Stimulated activated CD8-positive, alpha-beta memory T cell treated with anti-CD3 and anti-CD28 coated beads, Interleukin-15, amount 100 ng/mL, for 48 hours (primary cell): ENCODE data around the gene GPD1L.

Source experiments
- DNase-seq, 2 donors: peaks; one replicate each; pipeline ENCODE4 v3.0.0-alpha.2; 2020; ENCODE audit warnings: low read depth in 2 of 2

Gene GPD1L

GRCh38 chr3:32137870-32138269, 31.4 kb downstream of the GPD1L start:
- DNase-seq: no peak

GRCh38 chr3:32138545-32139104, 32.2 kb downstream of the GPD1L start:
- no peak for DNase-seq

DNA sequence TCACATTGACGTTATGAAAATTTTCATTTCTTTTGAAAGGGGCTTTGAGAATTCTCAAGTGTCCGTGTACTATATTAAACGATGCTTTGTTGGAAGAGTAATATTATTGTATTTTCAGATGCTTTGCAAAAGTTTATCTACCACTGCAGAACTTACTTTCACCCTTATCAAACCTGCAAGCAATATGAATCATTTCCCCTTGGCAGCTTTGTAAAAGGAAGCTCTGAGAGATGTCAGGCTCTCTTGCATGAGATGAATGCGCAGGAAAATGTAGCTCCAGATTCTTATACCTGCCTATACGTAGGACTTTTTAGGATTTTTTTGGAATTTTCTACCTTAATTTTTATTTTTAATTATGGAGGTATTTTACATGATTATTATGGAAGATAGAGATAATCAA, 34.5 kb downstream of the GPD1L start:
- no peak for DNase-seq

DNA sequence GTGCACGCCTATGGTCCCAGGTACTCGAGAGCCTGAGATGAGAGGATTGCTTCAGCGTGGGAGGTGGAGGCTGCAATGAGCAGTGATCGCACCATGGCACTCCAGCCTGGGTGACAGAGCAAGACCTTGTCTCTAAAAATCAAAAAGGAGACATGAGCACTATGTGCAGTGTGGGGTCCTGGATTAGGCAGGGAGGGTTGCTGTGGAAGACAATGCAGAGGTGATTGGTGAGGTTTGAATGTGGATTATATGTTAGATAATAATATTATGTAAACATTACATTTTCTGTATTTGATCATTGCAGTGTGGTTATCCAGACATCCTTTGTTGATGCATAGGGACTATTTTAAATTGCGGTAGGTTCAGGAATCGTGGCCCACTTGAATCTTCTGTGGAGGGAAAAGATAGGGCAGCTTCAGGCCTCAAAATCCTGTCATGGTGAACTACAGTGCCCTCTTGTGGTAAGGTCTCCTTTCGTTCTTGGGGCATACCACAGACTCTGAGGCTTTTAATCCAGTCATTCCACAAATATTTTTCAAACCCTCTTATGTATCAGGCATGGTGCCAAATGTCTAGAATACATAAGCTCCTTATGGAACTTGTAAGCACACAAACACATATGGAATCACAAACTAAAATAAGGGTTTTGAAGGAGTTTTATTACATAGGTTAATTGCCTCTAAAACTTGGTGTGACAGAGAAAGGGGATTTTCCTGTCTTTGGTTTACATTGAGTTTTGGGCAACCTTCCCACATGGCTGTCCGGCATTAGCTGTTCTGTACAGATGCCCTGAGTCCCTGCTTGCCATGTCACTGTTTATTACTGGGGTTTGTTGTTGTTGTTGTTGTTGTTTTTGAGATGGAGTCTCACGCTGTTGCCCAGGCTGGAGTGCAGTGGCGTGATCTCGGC, 37.7 kb downstream of the GPD1L start:
- DNase-seq: no peak

DNA sequence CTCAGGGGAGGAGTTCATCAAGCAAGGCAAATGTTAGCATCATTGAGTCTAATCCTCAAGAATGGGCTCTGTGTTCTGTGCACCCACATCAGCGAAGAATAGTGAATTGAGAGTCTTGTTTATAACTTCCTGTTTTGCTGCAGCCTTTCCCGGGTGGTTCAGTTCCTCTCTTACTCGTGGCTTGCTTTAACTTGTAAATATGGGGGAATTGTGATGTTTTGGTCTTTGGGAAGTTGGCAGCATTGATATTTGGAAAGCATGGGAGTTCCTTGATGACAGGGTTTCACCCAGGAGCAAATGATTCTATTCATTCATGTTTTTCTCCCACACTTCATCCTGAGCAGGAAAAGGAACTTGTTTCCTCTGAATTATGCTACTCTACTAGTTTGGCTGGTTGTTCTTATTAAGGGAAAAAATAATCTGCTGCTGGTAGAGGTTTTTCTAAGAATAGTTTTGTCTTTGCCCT, 40.4 kb downstream of the GPD1L start:
- DNase-seq: no peak

- DNase-seq: no peak
Measured at GRCh38 chr3:32147509-32147908, 41.1 kb downstream of the GPD1L start.

GRCh38 chr3:32147933-32148332, 41.5 kb downstream of the GPD1L start:
- DNase-seq: no peak

- no peak for DNase-seq
Measured at GRCh38 chr3:32148351-32148750, 41.9 kb downstream of the GPD1L start.

DNA sequence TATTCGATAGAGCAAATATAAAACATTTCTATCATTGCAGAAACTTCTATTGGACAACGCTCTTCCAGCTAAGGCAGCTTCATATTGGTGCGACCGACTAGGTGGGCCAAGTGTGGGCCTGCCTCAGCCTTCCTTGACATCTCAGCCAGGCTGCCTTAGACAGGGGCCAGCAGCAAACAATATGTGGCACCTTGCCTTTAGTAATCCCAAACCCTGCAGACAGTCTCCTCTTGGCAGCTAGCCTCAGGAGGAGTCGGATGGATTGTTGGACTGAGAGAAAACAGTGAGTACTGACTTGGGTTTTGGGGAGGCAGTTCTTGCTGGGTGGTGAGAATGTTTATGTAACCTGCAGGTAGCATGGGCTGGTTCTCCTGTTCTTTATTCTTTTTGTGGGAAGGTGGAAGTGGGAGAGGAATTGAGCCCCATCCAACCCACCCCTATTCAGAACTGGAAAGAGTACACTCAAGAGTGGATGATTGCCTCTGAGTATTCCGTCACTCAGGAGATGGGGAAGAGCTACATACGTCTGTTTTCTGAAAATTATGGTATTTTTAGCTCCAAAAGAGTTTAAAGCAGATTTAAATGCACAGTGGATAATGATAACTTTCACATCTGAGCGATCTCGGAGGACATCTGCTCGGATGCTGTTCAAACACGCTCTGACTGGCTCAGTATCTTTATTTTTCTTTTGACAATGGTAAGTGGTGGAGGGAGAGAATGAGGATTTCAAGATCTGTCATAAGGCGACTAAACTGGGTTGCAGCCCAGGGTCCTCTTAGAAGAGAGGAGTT, 47.2 kb downstream of the GPD1L start:
- DNase-seq: no peak

DNA sequence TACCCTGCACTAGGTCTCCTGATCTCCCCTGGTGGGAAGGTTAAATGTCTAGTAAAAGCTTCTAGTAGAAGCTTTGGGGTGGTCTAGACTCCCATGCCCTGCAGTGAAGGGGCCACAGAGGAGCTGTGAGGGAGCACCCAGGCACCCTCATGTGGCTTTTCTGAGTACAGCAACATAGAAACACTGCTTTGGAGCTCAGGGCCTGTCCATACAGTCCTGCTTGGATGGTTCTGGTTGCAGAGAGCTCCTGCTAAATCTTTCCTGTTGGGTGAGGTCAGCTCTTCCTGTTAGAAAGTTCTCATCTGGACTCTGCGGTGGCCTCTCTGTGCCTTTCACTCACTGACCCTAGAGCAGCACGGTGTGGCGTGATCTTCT, 47.8 kb downstream of the GPD1L start:
- DNase-seq: no peak

GRCh38 chr3:32155117-32155516, 48.7 kb downstream of the GPD1L start:
- DNase-seq: no peak

- no peak for DNase-seq
Measured at GRCh38 chr3:32157600-32158264, 51.3 kb downstream of the GPD1L start.

DNA sequence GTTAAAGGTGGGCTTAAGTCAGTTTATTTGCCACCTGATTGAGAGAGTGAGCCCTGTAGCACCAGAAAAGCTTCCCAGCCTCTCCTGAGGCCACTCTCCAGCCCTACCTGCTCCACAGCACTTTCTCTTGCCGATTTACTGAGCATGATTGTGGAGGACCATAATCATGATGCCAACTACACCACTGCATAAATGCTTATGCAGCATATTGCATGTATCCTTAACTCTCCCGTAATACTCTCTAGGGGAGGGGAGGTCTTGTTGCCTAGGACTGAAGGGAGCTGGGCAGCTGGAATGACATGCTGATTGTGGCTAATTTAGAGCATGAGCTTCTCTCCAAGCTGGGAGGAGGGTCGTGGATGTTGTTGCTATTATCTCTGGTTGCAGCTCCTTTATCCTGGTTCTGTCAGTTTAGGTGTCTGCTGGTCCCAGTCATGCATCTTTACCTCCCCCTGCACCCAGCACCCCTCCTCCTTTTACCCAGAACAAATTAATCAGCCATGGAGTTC, 54.3 kb downstream of the GPD1L start:
- DNase-seq: no peak

DNA sequence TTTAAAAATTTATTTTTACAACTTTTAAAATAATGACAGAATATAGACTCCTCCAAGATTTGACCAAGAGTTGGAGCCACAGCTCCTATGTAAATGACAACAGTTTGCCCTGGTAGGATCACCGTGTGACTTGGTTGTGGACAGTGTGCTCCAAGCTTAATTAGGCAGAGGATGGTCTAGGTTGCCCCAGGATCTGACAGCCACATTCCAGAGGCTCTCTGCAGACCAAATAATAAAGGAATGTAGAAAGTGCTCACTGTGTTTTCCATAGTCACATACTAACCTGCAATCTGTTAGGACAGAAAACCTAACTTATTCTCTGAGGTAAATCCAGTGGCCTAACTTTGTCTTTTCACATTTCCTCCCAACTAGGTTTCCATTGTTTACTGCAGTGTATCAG, 59.0 kb downstream of the GPD1L start:
- DNase-seq: no peak

DNA sequence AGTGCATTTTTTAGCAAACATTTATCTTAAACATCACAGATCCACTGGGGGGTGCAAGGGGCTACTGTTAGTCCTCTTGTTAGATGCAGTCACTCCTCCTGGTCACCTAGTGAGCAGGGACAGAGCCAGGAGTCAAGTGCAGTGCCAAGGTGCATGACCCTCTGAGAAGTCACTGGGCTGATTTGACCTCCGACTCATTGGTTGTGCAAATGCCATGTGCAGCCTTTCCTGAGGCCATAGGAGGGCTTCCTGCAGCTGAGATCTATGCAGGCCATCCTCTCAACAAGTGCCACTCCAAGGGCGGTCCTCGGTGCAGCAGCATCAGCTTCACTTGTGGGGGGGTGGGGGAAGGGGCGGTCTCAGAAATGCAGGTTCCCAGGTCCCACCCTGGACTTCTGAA, 60.2 kb downstream of the GPD1L start:
- no peak for DNase-seq

GRCh38 chr3:32172420-32172819, 66.0 kb downstream of the GPD1L start:
- DNase-seq: no peak

- peak in 1 of 2 donors; percentile 18 for DNase-seq
Measured at GRCh38 chr3:32175607-32176197, 69.3 kb downstream of the GPD1L start.

GRCh38 chr3:32176989-32177701, 70.7 kb downstream of the GPD1L start:
- peak; percentile 8 to 9 for DNase-seq

DNA sequence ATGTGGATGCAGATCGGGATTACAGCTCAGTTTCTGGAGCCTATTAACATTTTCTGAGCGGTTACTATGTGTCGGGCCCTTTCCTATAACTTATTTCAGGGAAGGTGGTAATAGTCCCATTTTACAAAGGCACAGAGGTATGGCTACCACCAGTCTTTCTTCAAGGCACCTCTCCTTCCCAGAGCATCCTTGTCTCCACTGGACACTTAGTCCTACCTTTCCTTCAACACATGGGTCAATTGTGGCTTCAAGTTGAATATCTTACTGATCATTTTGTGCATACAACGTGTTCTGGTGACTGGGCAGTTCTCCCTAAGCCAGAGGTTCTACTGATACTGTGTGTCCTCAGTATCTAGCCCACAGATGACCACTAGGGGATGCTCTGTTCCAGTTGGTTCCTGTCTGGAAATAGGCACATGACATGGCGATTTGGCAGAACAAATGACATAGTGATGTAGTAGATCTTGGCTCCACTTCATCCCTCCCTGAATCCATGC, 71.3 kb downstream of the GPD1L start:
- DNase-seq: peak; percentile 16 to 19

DNA sequence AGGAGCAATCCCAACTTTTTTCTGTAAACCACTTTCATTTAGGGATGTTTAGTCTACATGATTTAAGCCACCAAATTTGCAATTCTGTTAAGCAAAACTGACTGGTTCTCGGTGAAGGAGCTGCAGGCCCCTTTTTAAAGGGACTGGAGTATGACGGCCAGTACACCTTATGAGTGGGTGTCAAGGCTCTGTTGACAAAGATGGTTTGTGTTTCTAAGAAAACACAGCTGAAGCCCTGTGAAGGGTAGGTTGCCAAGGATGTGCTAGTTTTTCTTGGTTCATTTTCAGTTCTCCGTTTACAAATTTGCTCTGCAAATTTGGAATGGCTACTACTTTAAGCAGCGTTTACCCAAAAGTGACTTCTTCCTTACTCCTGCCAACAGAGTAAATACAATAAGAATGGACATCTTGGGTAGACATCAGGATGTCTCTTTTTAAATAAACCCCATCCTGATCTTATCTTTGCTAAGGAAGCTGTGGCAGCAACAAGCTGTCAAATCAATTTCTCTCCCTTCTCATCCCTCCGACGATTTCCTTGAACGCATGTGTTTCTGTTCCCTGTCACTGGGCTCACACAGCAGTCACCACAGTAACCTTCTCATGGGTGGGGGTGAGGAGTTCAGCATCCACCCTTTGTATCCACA, 73.8 kb downstream of the GPD1L start:
- no peak for DNase-seq
